ENCODE results near the gene GRIA4.
"Not testable (repeated sequence)": the region's sequence is repeated elsewhere in the genome, so short reads cannot be mapped to it uniquely, and the experiment has no call there.

Gene GRIA4

GRCh38 chr11:106001304-106002012, 391.6 kb downstream of the GRIA4 start:
- DNase-seq = no peak
- peaks cover 4% of the 10 kb centered on the region; the same call in 1 of the 2 replicates for H3K4me1 ChIP-seq
- no peak for TF ChIP-seq CTCF (IDR thresholded peaks at IDR 0.05; ENCODE audit: low read depth, low read length)
- H3K36me3 ChIP-seq = peaks cover 34% of the 10 kb centered on the region
- H3K27me3 ChIP-seq = no peaks in the 10 kb centered on the region
- no peaks in the 10 kb centered on the region for H3K9me3 ChIP-seq
- H3K4me3 ChIP-seq (ENCODE audit: low read depth, low read length) = no peak overlapping the region

DNA sequence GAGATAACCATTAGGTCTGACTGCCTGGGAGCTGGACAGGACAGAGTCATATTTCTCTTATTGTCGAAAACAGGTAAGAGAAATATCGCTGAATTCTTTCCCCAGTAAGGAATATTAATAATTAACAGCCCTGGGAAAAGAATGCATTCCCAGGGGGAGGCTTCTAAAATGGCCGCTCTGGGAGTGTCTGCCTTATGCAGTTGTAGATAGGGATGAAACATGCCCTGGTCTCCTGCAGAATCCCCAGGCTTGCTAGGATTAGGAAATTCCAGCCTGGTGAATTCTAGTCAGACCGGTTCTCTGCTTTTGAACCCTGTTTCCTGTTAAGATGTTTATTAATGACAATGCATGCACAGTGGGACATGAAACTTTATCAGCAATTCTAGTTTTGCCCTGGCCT, 393.2 kb downstream of the GRIA4 start:
- DNase-seq; H3K27me3 ChIP-seq; H3K4me3 ChIP-seq (ENCODE audit: low read depth, low read length); H3K9me3 ChIP-seq; H3K4me1 ChIP-seq: not testable (repeated sequence)
- peaks cover 43% of the 10 kb centered on the region for H3K36me3 ChIP-seq

GRCh38 chr11:106011481-106011880, 401.6 kb downstream of the GRIA4 start:
- Histone ChIP-seq H3K4me1 (peaks cover 6% of the 10 kb centered on the region; the same call in 1 of the 2 replicates), H3K4me3 (ENCODE audit: low read depth, low read length) (no peak overlapping the region), H3K9me3 (no peaks in the 10 kb centered on the region), H3K36me3 (peaks cover 49% of the 10 kb centered on the region), H3K27me3 (no peaks in the 10 kb centered on the region)
- no peak for DNase-seq
- TF ChIP-seq CTCF (IDR thresholded peaks at IDR 0.05; ENCODE audit: low read depth, low read length) = no peak

GRCh38 chr11:106012744-106013143, 402.9 kb downstream of the GRIA4 start:
- no peak for TF ChIP-seq CTCF (IDR thresholded peaks at IDR 0.05; ENCODE audit: low read depth, low read length)
- Histone ChIP-seq H3K36me3 (peaks cover 36% of the 10 kb centered on the region), H3K27me3 (no peaks in the 10 kb centered on the region), H3K4me3 (ENCODE audit: low read depth, low read length) (no peak overlapping the region), H3K9me3 (no peaks in the 10 kb centered on the region), H3K4me1 (peaks cover 6% of the 10 kb centered on the region; the same call in 1 of the 2 replicates)
- DNase-seq = peak; percentile 27

GRCh38 chr11:106014035-106014434, 404.2 kb downstream of the GRIA4 start:
- no peaks in the 10 kb centered on the region for H3K9me3 ChIP-seq
- no peak for DNase-seq
- peaks cover 25% of the 10 kb centered on the region for H3K36me3 ChIP-seq
- H3K27me3 ChIP-seq = no peaks in the 10 kb centered on the region
- TF ChIP-seq CTCF (IDR thresholded peaks at IDR 0.05; ENCODE audit: low read depth, low read length) = no peak
- H3K4me1 ChIP-seq = peaks cover 6% of the 10 kb centered on the region
- no peak overlapping the region for H3K4me3 ChIP-seq (ENCODE audit: low read depth, low read length)

- peaks cover 6% of the 10 kb centered on the region for H3K4me1 ChIP-seq
- H3K9me3 ChIP-seq = no peaks in the 10 kb centered on the region
- no peak for TF ChIP-seq CTCF (IDR thresholded peaks at IDR 0.05; ENCODE audit: low read depth, low read length)
- no peaks in the 10 kb centered on the region for H3K27me3 ChIP-seq
- no peak for DNase-seq
- H3K4me3 ChIP-seq (ENCODE audit: low read depth, low read length) = no peak overlapping the region
- peaks cover 19% of the 10 kb centered on the region for H3K36me3 ChIP-seq
Measured at GRCh38 chr11:106014620-106015019, 404.7 kb downstream of the GRIA4 start.

Data from BE2C (cell line).